ACC112 (cell line): ENCODE data around the gene TACR2.

Source experiments
- H2AFZ ChIP-seq: fragments of 200-600 bp; sonication (generic); one replicate; pipeline ENCODE4 v1.6.0; 2017; ENCODE audit warnings: antibody characterized with exemption, low read length; ENCODE audit not compliant: unreplicated experiment
- H3K27ac ChIP-seq: fragments of 200-600 bp; sonication (generic); 2 replicates; pipeline ENCODE4 v1.5.1; 2014; ENCODE audit warnings: low read depth, mild to moderate bottlenecking, antibody characterized with exemption, low read length, moderate library complexity
- H3K27me3 ChIP-seq: fragments of 200-600 bp; sonication (generic); 2 replicates; pipeline ENCODE4 v1.6.1; 2014; ENCODE audit warnings: mild to moderate bottlenecking, antibody characterized with exemption, low read length, moderate library complexity, mixed read lengths; ENCODE audit not compliant: insufficient read depth
- H3K36me3 ChIP-seq: fragments of 200-600 bp; sonication (generic); 2 replicates; pipeline ENCODE4 v1.6.1; 2016; ENCODE audit warnings: mild to moderate bottlenecking, antibody characterized with exemption, low read length, moderate library complexity, mixed read lengths; ENCODE audit not compliant: insufficient read depth
- H3K4me1 ChIP-seq: fragments of 200-600 bp; sonication (generic); one replicate; pipeline ENCODE4 v1.6.1; 2016; ENCODE audit warnings: low read length, mixed read lengths; ENCODE audit not compliant: insufficient read depth, unreplicated experiment, control insufficient read depth
- H3K4me3 ChIP-seq: fragments of 200-600 bp; sonication (generic); 2 replicates; pipeline ENCODE4 v1.5.1; 2014; ENCODE audit warnings: mild to moderate bottlenecking, low read depth, low read length
- H3K79me2 ChIP-seq: fragments of 200-600 bp; sonication (generic); one replicate; pipeline ENCODE4 v1.6.0; 2016; ENCODE audit warnings: low read length; ENCODE audit not compliant: control insufficient read depth, unreplicated experiment, insufficient read depth

Gene TACR2

DNA sequence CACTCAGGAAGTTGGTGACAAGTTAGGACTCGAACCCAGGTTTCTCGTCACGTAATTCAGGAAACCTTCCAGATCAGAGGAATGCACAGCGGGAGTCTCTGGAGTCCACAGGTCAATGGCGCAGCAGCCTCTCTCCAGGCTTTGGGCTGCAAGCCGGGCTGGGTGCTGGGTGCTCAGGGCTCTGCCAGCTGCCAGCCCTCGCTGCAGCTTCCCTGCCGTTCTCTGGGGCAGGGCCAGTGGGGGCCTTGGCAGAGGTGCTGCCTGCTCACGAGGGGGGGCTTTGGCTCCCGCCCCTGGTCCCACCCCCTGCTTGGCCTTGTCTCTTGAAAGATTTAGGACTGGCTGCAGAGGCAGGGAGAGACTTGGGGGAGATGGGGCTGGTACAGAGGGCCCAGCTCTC, at the start of gene TACR2:
Gene TACR2, minus strand, starts transcription at position 224 of the 400 bp plus-strand sequence. CDS start 595 bp downstream, outside the sequence.
- Histone ChIP-seq H3K27ac (no peak within 1 kb of the TSS), H3K79me2 (no peaks in the 10 kb centered on the region), H3K36me3 (no peaks in the 10 kb centered on the region), H3K4me3 (no peak within 1 kb of the TSS), H3K4me1 (no peaks in the 10 kb centered on the region), H3K27me3 (no peaks in the 10 kb centered on the region), H2AFZ (no peak within 1 kb of the TSS)

DNA sequence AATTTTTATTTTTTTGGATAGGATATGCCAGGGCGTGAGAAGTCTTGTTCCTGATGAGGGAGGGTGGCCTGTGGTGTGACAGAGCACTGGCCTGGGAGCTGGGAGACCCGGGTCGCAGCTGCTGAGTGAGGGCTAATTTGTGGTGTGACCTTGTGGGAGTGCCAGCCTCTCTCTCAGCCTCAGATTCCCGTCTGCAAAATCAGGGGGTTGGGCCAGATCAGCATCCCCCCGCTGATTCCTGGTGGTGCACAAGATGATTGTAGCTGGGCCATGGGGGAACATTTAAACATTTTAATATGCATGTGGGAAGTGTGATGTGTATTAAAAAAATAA, 49.4 kb upstream of the TACR2 start:
- H3K27ac ChIP-seq = no peak overlapping the region
- H3K79me2 ChIP-seq = no peaks in the 10 kb centered on the region
- H3K4me3 ChIP-seq = no peak overlapping the region
- no peak overlapping the region for H2AFZ ChIP-seq
- H3K4me1 ChIP-seq = peaks cover 9% of the 10 kb centered on the region
- no peaks in the 10 kb centered on the region for H3K36me3 ChIP-seq
- H3K27me3 ChIP-seq = no peaks in the 10 kb centered on the region

DNA sequence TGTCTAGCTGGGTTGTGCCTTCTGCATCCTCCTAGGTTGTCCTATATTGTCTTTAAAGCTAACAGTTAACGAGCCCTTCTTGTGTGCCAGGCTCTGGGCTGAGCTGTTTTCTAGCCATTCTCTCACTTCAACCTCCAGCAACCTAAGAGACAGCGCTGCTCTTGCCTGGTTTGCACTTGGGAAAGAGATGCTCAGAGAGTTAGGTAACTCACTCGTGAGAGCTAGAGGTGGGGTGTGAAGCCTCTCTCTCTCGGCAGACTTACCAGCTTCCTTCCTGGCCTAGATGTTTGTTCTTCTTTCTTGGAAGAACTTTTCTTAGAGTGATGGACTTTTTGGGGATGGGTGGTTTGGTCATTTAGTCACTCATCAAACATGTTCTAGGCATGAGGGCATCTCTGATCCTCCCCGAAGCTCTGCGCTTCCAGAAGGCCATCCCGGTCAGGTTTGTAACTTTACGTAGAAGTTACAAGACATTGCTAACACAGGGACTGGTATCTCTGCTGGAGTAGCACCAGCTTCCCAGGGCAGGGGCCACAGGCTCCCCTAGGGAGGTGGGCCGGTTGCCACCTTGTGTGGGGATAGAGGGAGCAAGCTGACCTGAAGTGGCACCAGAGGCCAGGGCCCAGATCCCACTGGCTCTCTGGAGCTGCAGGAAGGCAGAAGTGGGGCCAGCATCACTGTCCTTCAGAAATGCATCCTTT, 48.9 kb upstream of the TACR2 start:
- H3K4me1 ChIP-seq = peaks cover 9% of the 10 kb centered on the region
- H3K79me2 ChIP-seq = no peaks in the 10 kb centered on the region
- H3K4me3 ChIP-seq = no peak overlapping the region
- H3K36me3 ChIP-seq = no peaks in the 10 kb centered on the region
- no peak overlapping the region for H2AFZ ChIP-seq
- H3K27me3 ChIP-seq = no peaks in the 10 kb centered on the region
- no peak overlapping the region for H3K27ac ChIP-seq

DNA sequence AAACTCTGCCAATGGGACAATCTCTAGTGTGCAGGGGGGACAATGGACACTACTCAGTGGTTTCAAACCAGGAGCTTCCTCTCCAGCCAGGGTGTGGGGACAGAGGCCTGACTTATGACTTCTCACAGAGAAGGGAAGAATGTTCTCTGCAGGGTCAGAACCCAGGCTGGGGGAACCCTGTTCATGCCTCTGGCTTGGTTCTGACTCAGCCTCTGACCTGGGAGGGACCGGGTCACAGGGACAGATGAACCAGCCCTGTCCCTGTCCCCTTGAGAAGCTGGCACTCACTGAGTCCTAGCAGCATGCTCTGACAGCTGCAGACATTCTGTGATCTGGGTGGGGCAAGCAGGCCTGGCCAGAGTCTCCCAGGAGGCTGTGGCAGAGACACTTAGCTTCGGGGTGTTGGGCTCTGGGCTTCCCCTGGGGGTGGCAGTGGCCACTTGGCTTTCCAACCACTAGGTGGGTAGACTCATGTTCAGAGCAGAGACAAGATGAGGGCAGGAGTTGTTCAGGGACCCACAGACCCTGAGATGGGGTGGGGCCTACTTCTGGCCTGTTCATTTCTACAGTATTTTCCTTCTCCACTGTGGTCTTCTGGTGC, 48.2 kb upstream of the TACR2 start:
- Histone ChIP-seq H3K27me3 (no peaks in the 10 kb centered on the region), H3K4me1 (peaks cover 9% of the 10 kb centered on the region), H3K36me3 (no peaks in the 10 kb centered on the region), H3K79me2 (no peaks in the 10 kb centered on the region), H2AFZ (peak overlapping the region; percentile 12), H3K4me3 (no peak overlapping the region), H3K27ac (no peak overlapping the region)

DNA sequence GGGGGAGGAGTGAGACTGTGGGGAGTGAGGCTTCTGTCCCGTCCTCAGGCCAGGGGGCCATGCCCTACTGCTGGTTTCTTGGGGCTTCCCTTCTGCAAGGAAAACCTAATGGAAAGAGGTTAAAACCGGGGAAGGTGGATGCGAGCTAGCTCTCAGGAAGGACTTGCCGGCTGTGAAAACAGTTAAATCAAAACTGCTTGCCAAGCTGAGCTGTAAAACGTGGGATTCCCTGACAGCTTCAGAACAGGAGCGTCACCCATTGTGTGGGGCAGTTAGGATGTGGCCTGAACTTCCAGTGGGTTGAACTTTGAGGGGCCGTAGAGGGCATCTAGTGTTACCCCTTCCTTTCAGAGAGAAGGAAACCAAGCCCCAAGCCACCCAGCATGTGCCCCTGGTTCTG, 47.7 kb upstream of the TACR2 start:
- Histone ChIP-seq H3K36me3 (no peaks in the 10 kb centered on the region), H2AFZ (peak overlapping the region; percentile 12), H3K27ac (no peak overlapping the region), H3K27me3 (no peaks in the 10 kb centered on the region), H3K4me1 (peaks cover 9% of the 10 kb centered on the region), H3K79me2 (no peaks in the 10 kb centered on the region), H3K4me3 (no peak overlapping the region)

DNA sequence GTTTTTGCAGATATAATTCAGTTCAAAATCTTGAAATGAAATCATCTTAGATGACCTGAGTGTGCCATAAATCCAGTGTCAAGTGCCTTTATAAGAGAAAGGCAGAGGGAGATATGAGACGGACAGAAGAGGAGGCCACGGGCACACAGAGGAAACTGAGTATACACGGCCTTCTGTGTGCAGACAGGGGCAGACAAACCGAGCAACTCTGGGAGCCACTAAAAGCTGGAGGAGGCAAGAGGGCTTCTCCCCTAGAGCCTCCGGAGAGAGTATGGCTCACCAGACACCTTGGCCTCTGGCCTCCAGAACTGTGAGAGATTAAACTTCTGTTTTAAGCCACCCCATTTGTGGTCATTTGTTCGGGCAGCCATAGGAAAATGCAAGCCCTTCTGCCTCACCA, 47.2 kb upstream of the TACR2 start:
- Histone ChIP-seq H3K4me1 (peaks cover 9% of the 10 kb centered on the region), H3K36me3 (no peaks in the 10 kb centered on the region), H2AFZ (no peak overlapping the region), H3K4me3 (no peak overlapping the region), H3K79me2 (no peaks in the 10 kb centered on the region), H3K27ac (no peak overlapping the region), H3K27me3 (no peaks in the 10 kb centered on the region)

DNA sequence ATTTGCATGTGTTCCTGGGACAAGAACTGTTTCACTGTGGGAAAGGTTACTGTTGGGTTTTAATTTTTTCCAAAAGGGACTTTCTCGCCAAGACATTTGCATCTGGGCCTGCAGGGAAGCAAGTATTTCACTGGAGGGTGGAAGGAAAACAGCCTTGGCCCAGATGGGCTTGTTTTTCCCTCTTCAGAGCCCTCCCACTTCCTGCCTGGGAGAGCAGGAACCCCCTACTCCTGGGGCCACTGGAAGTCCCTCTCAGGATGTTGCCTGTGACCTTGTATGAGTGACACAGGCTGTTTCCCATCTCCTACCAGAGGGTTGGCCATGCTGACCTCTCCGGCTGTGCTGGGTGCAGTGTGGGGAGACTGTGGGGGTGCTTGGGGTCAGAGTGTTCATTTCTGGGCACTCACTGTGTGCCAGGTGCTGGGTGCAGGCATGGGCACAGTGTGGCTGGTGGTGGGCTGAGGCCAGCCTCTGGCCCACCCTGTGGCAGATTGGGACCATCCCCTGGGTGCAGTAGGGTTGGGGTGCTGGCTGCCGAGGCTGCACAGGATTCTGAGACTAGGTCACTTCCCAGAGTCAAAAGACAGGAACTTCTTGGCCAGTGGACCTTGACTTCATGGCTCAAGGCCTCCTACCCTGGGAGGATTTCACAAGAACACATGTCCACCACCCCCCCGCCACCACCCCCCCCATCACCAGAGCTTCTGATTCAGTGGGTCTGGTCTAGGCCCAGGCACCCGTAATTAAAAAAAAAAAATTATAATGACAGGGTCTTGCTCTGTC, 44.7 kb upstream of the TACR2 start:
- Histone ChIP-seq H2AFZ (no peak overlapping the region), H3K4me3 (no peak overlapping the region), H3K27ac (no peak overlapping the region), H3K36me3 (no peaks in the 10 kb centered on the region), H3K4me1 (peaks cover 26% of the 10 kb centered on the region), H3K79me2 (no peaks in the 10 kb centered on the region), H3K27me3 (no peaks in the 10 kb centered on the region)

DNA sequence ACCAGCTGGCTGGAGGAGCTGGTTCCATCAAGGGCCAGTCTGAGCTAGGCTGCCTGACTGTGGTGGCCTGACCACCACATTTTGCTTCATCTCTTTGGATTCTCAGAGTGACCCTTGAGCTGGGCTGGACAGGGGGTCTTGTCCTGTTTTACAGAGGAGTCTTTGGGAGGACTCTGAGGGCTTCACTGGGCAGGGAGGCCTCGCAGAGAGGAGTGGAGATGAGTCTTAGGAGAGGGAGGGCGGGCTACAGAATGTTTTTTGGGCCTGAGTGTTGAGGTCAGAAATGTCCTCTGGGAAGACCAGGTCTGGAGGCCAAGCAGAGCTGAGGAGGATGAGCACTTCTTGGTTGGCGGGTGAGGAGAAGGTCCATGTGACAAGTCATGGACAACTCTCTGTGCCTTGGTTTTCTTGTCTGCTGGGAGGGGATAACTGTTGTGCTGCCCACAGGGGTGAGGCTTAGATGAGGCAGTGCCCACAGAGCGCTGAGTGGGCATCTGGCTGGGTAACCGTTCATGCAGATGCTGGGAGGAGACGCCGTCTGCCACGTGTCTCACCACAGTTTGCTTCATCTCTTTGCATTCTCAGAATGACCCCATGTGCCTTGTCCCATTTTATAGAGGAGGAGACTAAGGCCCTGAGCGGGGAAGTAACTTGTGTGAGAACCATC, 44.0 kb upstream of the TACR2 start:
- peaks cover 27% of the 10 kb centered on the region for H3K4me1 ChIP-seq
- no peaks in the 10 kb centered on the region for H3K27me3 ChIP-seq
- no peaks in the 10 kb centered on the region for H3K36me3 ChIP-seq
- no peak overlapping the region for H3K4me3 ChIP-seq
- no peak overlapping the region for H3K27ac ChIP-seq
- no peak overlapping the region for H2AFZ ChIP-seq
- no peaks in the 10 kb centered on the region for H3K79me2 ChIP-seq

DNA sequence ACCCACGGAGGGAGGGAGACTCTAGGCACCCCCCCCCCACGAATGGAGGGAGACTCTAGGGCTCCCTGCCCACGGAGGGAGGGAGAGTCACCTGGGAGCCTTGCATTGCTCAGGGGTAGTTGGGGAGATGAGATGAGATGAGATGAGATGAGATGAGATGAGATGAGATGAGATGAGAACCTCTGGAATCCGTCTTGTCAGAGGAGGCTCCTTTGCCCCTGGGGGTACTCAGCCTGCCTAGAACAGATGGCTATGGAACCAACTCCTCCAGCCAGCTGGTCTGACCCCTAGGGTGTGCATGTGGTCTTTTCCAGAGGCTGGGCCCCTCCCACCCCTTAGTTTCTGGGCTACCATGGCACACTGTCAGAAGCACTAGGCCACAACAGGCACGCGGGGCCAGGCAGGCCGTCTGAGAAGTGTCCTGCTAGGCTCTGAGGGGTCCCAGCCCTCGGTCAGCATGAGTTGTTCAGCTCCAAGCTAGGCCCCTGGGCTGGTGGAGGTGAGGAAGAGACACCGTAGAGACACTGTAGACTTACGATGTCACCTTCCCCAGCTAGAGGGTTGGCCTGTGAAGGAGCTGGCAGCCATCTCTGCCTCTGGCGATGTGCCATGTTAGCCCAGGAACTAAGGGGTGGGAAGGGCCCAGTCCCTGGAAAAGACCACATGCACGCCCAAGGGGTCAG, 43.3 kb upstream of the TACR2 start:
- H2AFZ ChIP-seq = no peak overlapping the region
- H3K36me3 ChIP-seq = no peaks in the 10 kb centered on the region
- H3K79me2 ChIP-seq = no peaks in the 10 kb centered on the region
- no peak overlapping the region for H3K27ac ChIP-seq
- no peak overlapping the region for H3K4me3 ChIP-seq
- no peaks in the 10 kb centered on the region for H3K27me3 ChIP-seq
- peaks cover 25% of the 10 kb centered on the region for H3K4me1 ChIP-seq

DNA sequence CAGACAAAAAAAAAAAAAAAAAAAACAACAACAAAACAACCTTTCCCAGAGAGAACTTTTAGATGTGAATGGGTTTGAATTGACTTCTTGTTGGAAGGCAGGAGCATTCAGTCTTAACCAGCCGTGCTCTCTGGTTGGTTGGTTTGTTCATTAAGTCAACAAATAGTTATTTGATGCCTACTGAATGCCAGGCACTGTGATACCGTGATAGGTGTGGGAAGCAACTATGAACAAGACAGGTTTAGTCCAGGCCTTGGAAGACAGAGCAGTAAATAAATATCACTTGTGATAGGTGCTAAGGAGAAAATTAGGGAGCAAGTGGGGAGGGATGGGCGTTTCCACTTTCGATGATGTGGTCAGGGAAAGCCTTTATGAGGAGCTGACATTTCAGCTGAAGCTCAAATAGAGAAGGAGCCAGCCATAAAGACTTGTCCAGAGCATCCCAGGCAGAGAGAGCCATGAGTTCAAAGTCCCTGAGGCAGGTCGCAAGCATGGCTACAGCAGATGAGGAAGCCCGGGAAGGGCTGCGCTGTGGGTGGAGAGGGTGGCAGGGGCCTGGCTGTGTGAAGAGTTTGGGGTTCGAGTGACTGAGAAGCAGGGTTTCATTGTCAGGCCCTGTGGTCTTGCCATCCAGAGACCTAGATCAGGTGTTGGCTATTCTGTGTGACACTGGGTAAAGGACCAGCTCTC, 42.5 kb upstream of the TACR2 start:
- no peaks in the 10 kb centered on the region for H3K36me3 ChIP-seq
- H3K27ac ChIP-seq = no peak overlapping the region
- H3K27me3 ChIP-seq = no peaks in the 10 kb centered on the region
- no peak overlapping the region for H2AFZ ChIP-seq
- H3K4me3 ChIP-seq = no peak overlapping the region
- H3K4me1 ChIP-seq = peaks cover 17% of the 10 kb centered on the region
- no peaks in the 10 kb centered on the region for H3K79me2 ChIP-seq
